H1 (cell line): Measurements from ENCODE around the gene GCLM. TPM values are rescaled to one million over a fixed set of nuclear protein-coding genes. Genes with fewer than 3 reads are reported as not detected.

Experiments used
- CHD7 ChIP-seq: fragments of 300-600 bp; sonication (generic); IDR thresholded peaks from 2 replicates; pipeline ENCODE4 v1.7.1; 2012; ENCODE audit warnings: low read length, moderate library complexity, mild to moderate bottlenecking, inconsistent platforms; ENCODE audit not compliant: insufficient replicate concordance
- polyA plus RNA-seq, 7 experiments: library from polyadenylated mRNA; depleted of rRNA in 3 of 7; stranded (reverse) in 5 of 7; unstranded in 2 of 7; fragments of >200 nt in 5 of 7; fragments of 200-250 nt in 2 of 7; gene quantifications; 1 replicate in 5 of 7; 2 replicates in 1 of 7; 4 replicates in 1 of 7; pipeline versions ENCODE4 v1.2.1 to v1.2.3, GENCODE V29; 2011 to 2013; ENCODE audit warnings: missing spikeins in 2 of 7, mixed read lengths in 2 of 7
- total RNA-seq: library from RNA; stranded (reverse); fragmentation: NEBNext Ultra II Directional; extraction: Animal tissue kit (Norgen Biotek cat#: 25700); gene quantifications from 2 replicates; pipeline ENCODE4 v1.2.1, GENCODE V29; 2021

The GCLM gene
- total and polyA plus RNA-seq, 2 of the 8 experiments (the other 6 are each of a cell fraction or from before 2014, with no cell fraction given): 3.1 to 12.8 TPM

DNA sequence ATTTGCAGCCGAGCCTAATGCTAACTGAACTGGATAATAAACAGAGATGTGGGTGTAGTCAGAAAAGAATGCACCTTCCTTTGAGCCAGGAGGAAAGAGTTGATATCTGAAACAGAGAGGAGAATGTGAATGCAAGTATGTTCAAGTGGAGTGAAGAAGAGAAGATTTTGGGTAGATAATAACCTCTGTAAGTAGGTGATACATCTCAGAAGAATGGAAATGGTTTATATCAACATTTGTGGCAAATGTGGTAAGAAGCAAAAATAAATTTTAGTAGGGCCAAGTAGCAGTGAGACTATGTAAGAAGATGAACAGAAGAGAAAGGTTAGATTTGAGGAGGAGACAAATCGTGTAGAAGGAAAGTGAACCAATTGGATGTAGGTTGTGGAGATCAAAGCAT lies 28.5 kb downstream of the GCLM start (continued):
- TF ChIP-seq CHD7: no peak
